A549 (cell line): Measurements from ENCODE around the gene HOXD11. TPM values are rescaled to one million over a fixed set of nuclear protein-coding genes. Genes with fewer than 3 reads are reported as not detected.

Experiments used
- ATAC-seq, 2 experiments: fragments of 200-7000 bp in 1 of 2; fragments of >200 bp in 1 of 2; cut with Nextera tagmentation in 1 of 2; cut with Tn5 transposase in 1 of 2; 3 replicates each; pipeline versions ENCODE4 v1.8.0 to v1.9.1; 2018 to 2020; ENCODE audit warnings: mild to moderate bottlenecking in 1 of 2, moderate library complexity in 1 of 2
- CTCF ChIA-PET: fragments of 300-600 bp; sonication (Branson Sonifier 250); formaldehyde crosslinking; extraction: SDS; loops from one replicate; lab custom pipeline; 2021; ENCODE audit warnings: antibody characterized with exemption, inconsistent platforms; lab: Yijun Ruan, JAX
- POLR2A ChIA-PET: fragments of 350-600 bp; formaldehyde crosslinking; extraction: SDS; loops from one replicate; lab custom pipeline; 2021; ENCODE audit warnings: antibody characterized with exemption, inconsistent platforms; lab: Yijun Ruan, JAX
- DNase-seq, 2 experiments: peaks; one replicate each; pipeline versions ENCODE4 v3.0.0 to v3.0.0-alpha.2; 2011 to 2016; ENCODE audit warnings: low read depth in 1 of 2, low spot score in 1 of 2
- FAIRE-seq: peaks from 2 replicates; lab custom pipeline; 2011; peaks lifted over from hg19 to GRCh38; lab: Jason Lieb, UNC
- H3K27ac ChIP-seq, 2 experiments: fragments of >200 bp; sonication (Bioruptor Twin); formaldehyde crosslinking; 3 replicates each; pipeline ENCODE4 v1.5.1; 2016 to 2017
- H3K4me1 ChIP-seq: fragments of >200 bp; sonication (Bioruptor Twin); formaldehyde crosslinking; 3 replicates; pipeline ENCODE4 v1.6.1; 2016
- H3K4me2 ChIP-seq: fragments of >200 bp; sonication (Bioruptor Twin); formaldehyde crosslinking; 3 replicates; pipeline ENCODE4 v1.6.1; 2016
- H3K4me3 ChIP-seq: fragments of >200 bp; sonication (Bioruptor Twin); formaldehyde crosslinking; 3 replicates; pipeline ENCODE4 v1.5.1; 2016
- H3K9me3 ChIP-seq: fragments of >200 bp; sonication (Bioruptor Twin); formaldehyde crosslinking; 3 replicates; pipeline ENCODE4 v1.6.1; 2016
- BCL3 ChIP-seq: fragments of >200 bp; sonication (Bioruptor Twin); formaldehyde crosslinking; IDR thresholded peaks from 3 replicates; pipeline ENCODE4 v1.6.1; 2016
- CEBPB ChIP-seq, 2 experiments: fragments of >200 bp in 1 of 2; sonication (Bioruptor Twin) in 1 of 2; formaldehyde crosslinking in 1 of 2; IDR thresholded peaks; 2 replicates each; pipeline ENCODE4 v1.6.1; 2012 to 2016
- CHD2 ChIP-seq: fragments of 150-350 bp; IDR thresholded peaks from 2 replicates; pipeline ENCODE4 v1.6.1; 2014; ENCODE audit warnings: low read length; ENCODE audit not compliant: partially characterized antibody
- CTCF ChIP-seq: fragments of >200 bp; sonication (Bioruptor Twin); formaldehyde crosslinking; IDR thresholded peaks from 3 replicates; pipeline ENCODE4 v1.5.1; 2016
- EHF ChIP-seq: fragments of 250-450 bp; sonication (Bioruptor Pico); IDR thresholded peaks from 2 replicates; pipeline ENCODE4 v1.5.0; 2020; ENCODE audit warnings: mild to moderate bottlenecking
- EHMT2 ChIP-seq: fragments of 200-600 bp; sonication (generic); IDR thresholded peaks from 2 replicates; pipeline ENCODE4 v1.6.1; 2016; ENCODE audit warnings: antibody characterized with exemption, low read depth, mild to moderate bottlenecking, moderate library complexity
- ELK1 ChIP-seq: fragments of 150-350 bp; IDR thresholded peaks from 2 replicates; pipeline ENCODE4 v1.6.1; 2014; ENCODE audit warnings: low read depth, mild to moderate bottlenecking, low read length
- EP300 ChIP-seq, 2 experiments: fragments of >200 bp; sonication (Bioruptor Twin); formaldehyde crosslinking; IDR thresholded peaks; 2 replicates in 1 of 2; 3 replicates in 1 of 2; pipeline ENCODE4 v1.6.1; 2016 to 2017
- FOSB ChIP-seq: fragments of 250-450 bp; sonication (Bioruptor Pico); IDR thresholded peaks from 2 replicates; pipeline ENCODE4 v1.5.0; 2020; ENCODE audit warnings: mild to moderate bottlenecking, moderate library complexity
- FOXS1 ChIP-seq: fragments of 250-450 bp; sonication (Bioruptor Pico); IDR thresholded peaks from 2 replicates; pipeline ENCODE4 v1.5.0; 2020; ENCODE audit warnings: mild to moderate bottlenecking, moderate library complexity
- HEYL ChIP-seq: fragments of 250-450 bp; sonication (Bioruptor Pico); IDR thresholded peaks from 2 replicates; pipeline ENCODE4 v1.8.0; 2021; ENCODE audit warnings: mild to moderate bottlenecking, moderate library complexity
- HOXB5 ChIP-seq: fragments of 250-450 bp; sonication (Bioruptor Pico); IDR thresholded peaks from 2 replicates; pipeline ENCODE4 v1.5.0; 2020; ENCODE audit warnings: mild to moderate bottlenecking, moderate library complexity
- JUNB ChIP-seq: fragments of >200 bp; sonication (Bioruptor Twin); formaldehyde crosslinking; IDR thresholded peaks from 2 replicates; pipeline ENCODE4 v1.6.1; 2016
- MAZ ChIP-seq: fragments of 150-350 bp; IDR thresholded peaks from 2 replicates; pipeline ENCODE4 v1.6.1; 2014; ENCODE audit warnings: antibody characterized with exemption, low read depth, low read length, borderline replicate concordance
- MYC ChIP-seq: IDR thresholded peaks from 2 replicates; pipeline ENCODE4 v1.6.1; 2012; ENCODE audit warnings: mild to moderate bottlenecking, inconsistent platforms, low read length, improper control_type of control experiment, borderline replicate concordance
- NFE2L2 ChIP-seq: fragments of 150-350 bp; conservative IDR thresholded peaks from 2 replicates; pipeline ENCODE4 v1.6.1; 2014; ENCODE audit warnings: low read length
- NPAS2 ChIP-seq: fragments of 250-450 bp; sonication (Bioruptor Pico); IDR thresholded peaks from 2 replicates; pipeline ENCODE4 v1.8.0; 2022; ENCODE audit warnings: mild to moderate bottlenecking, moderate library complexity, borderline replicate concordance
- PHF8 ChIP-seq: fragments of 200-600 bp; sonication (generic); IDR thresholded peaks from 2 replicates; pipeline ENCODE4 v1.6.1; 2016; ENCODE audit warnings: low read depth, mild to moderate bottlenecking, antibody characterized with exemption, moderate library complexity, borderline replicate concordance
- POLR2AphosphoS2 ChIP-seq: conservative IDR thresholded peaks from 2 replicates; pipeline ENCODE4 v1.6.1; 2012; ENCODE audit warnings: low read length, improper control_type of control experiment, inconsistent platforms
- RAD21 ChIP-seq, 2 experiments: fragments of >200 bp in 1 of 2; sonication (Bioruptor Twin) in 1 of 2; formaldehyde crosslinking in 1 of 2; IDR thresholded peaks in 1 of 2; conservative IDR thresholded peaks in 1 of 2; 2 replicates in 1 of 2; 3 replicates in 1 of 2; pipeline ENCODE4 v1.6.1; 2012 to 2018; ENCODE audit warnings: inconsistent platforms in 1 of 2
- RCOR1 ChIP-seq: fragments of 150-350 bp; IDR thresholded peaks from 2 replicates; pipeline ENCODE4 v1.6.1; 2014; ENCODE audit warnings: antibody characterized with exemption, low read length, low read depth
- REST ChIP-seq: fragments of 200-600 bp; sonication (generic); IDR thresholded peaks from 2 replicates; pipeline ENCODE4 v1.6.1; 2016; ENCODE audit warnings: antibody characterized with exemption, mild to moderate bottlenecking, moderate library complexity
- RNF2 ChIP-seq: fragments of 200-600 bp; sonication (generic); IDR thresholded peaks from 2 replicates; pipeline ENCODE4 v1.6.1; 2016; ENCODE audit warnings: low read depth, mild to moderate bottlenecking, antibody characterized with exemption, moderate library complexity, borderline replicate concordance
- SMC3 ChIP-seq: fragments of >200 bp; sonication (Bioruptor Twin); formaldehyde crosslinking; IDR thresholded peaks from 3 replicates; pipeline ENCODE4 v1.6.1; 2018; ENCODE audit warnings: inconsistent platforms
- SREBF2 ChIP-seq: fragments of 450-650 bp; IDR thresholded peaks from 2 replicates; pipeline ENCODE4 v1.6.1; 2014; ENCODE audit warnings: mild to moderate bottlenecking, moderate library complexity
- TFCP2L1 ChIP-seq: fragments of 250-450 bp; sonication (Bioruptor Pico); IDR thresholded peaks from 2 replicates; pipeline ENCODE4 v1.5.0; 2021; ENCODE audit warnings: mild to moderate bottlenecking
- USF2 ChIP-seq: fragments of 450-650 bp; IDR thresholded peaks from 2 replicates; pipeline ENCODE4 v1.6.1; 2014; ENCODE audit warnings: antibody characterized with exemption
- ZC3H11A ChIP-seq: fragments of 450-650 bp; IDR thresholded peaks from 2 replicates; pipeline ENCODE4 v1.6.1; 2014; ENCODE audit warnings: antibody characterized with exemption, mild to moderate bottlenecking
- ZFP36 ChIP-seq: fragments of 450-650 bp; IDR thresholded peaks from 2 replicates; pipeline ENCODE4 v1.6.1; 2014; ENCODE audit warnings: borderline replicate concordance; ENCODE audit not compliant: partially characterized antibody
- ZNF302 ChIP-seq: fragments of 250-450 bp; sonication (Bioruptor Pico); IDR thresholded peaks from 2 replicates; pipeline ENCODE4 v1.9.0; 2021; ENCODE audit warnings: inconsistent platforms, mild to moderate bottlenecking, moderate library complexity
- WGBS: methylation state at CpG from one replicate; pipeline ENCODE4 v1.1.6; 2017; ENCODE audit errors: missing lambda C conversion rate; 5-methylcytosine and 5-hydroxymethylcytosine counted together
- polyA plus RNA-seq, 4 experiments: library from polyadenylated mRNA; depleted of rRNA in 3 of 4; stranded (reverse); fragments of >200 nt; fragmentation: RNase III in 1 of 4; extraction: RNeasy Plus Mini Kit Qiagen cat#74134 plus additional on column Dnase treatment in 1 of 4; gene quantifications; 2 replicates in 3 of 4; 3 replicates in 1 of 4; pipeline ENCODE4 v1.2.3, GENCODE V29; 2011 to 2017

Gene HOXD11
- polyA plus RNA-seq, 2 of the 4 experiments (the other 2 are of a cell fraction): 2.6 to 4.8 TPM

- ATAC-seq (peak; percentile 52 to 80), DNase-seq (peak; percentile 62 to 82), FAIRE-seq (no peak)
- Histone ChIP-seq H3K4me3 (peak overlapping the region; percentile 56), H3K4me1 (peaks cover 30% of the 10 kb centered on the region), H3K4me2 (peak overlapping the region; percentile 97), H3K27ac (peak overlapping the region; percentile 72 to 90), H3K9me3 (no peaks in the 10 kb centered on the region)
- CTCF ChIA-PET: interaction anchor here (0.6 to 2.3 kb wide), 13 partner anchors 8 to 888 kb away, joined by 3 to 9 read pairs (median 3); no protein-coding TSS in a partner anchor
- 12% methylated on average over 40 of the region's 56 CpGs for WGBS
- POLR2A ChIA-PET: interaction anchor here (0.6 to 1.2 kb wide), 4 partner anchors 103 to 1160 kb away, joined by 3 to 5 read pairs (median 3); partner anchors contain the start of genes LNPK, MTX2 and NFE2L2
- TF ChIP-seq ZNF302 (CRISPR knock-in tag) (no peak), HEYL (CRISPR knock-in tag) (no peak), EHMT2 (no peak), SMC3 (no peak), ELK1 (no peak), SREBF2 (no peak), NPAS2 (no peak), TFCP2L1 (CRISPR knock-in tag) (no peak), CHD2 (no peak), JUNB (no peak; the same call in 1 of the 2 replicates), PHF8 (no peak), MAZ (no peak), ZC3H11A (no peak), CTCF (no peak), RAD21 (conservative IDR thresholded peaks at IDR 0.05 in 1 of 2, IDR thresholded peaks at IDR 0.05 in 1 of 2) (no peak), NFE2L2 (no peak), MYC (no peak), CEBPB (IDR thresholded peaks at IDR 0.05) (0 out of 4 replicates have a peak, but pooled peaks of 1 of the 2 experiments have one; percentile 28), FOXS1 (no peak), USF2 (no peak), REST (no peak), EP300 (IDR thresholded peaks at IDR 0.05) (no peak), BCL3 (no peak), HOXB5 (CRISPR knock-in tag) (no peak; the same call in 1 of the 2 replicates), RCOR1 (no peak), EHF (no peak), RNF2 (no peak), FOSB (CRISPR knock-in tag) (no peak), ZFP36 (no peak), POLR2AphosphoS2 (no peak)
Measured at GRCh38 chr2:176104316-176105077, 2.6 kb upstream of the HOXD11 start.
